Suprapubic skin (tissue), 4 donors: ENCODE measurements around the gene AAMP. TPM values are rescaled to one million over a fixed set of nuclear protein-coding genes. Genes with fewer than 3 reads are reported as not detected.
A peak's percentile ranks its signal among the peaks of the same experiment; 100 is the strongest.

Experiments
- DNase-seq, 2 donors: peaks; one replicate each; pipeline ENCODE4 v3.0.0-alpha.2; 2019; ENCODE audit warnings: low spot score in 2 of 2
- H3K27ac ChIP-seq: fragments of 200-600 bp; sonication (generic); one replicate; pipeline ENCODE4 v1.5.1; 2019
- H3K27me3 ChIP-seq: fragments of 200-600 bp; sonication (generic); one replicate; pipeline ENCODE4 v1.5.1; 2019
- H3K36me3 ChIP-seq: fragments of 200-600 bp; sonication (generic); one replicate; pipeline ENCODE4 v1.5.1; 2019
- H3K4me1 ChIP-seq: fragments of 200-600 bp; sonication (generic); one replicate; pipeline ENCODE4 v1.5.1; 2019
- H3K4me3 ChIP-seq: fragments of 200-600 bp; sonication (generic); one replicate; pipeline ENCODE4 v1.5.1; 2019; ENCODE audit warnings: mild to moderate bottlenecking
- H3K9me3 ChIP-seq: fragments of 200-600 bp; sonication (generic); one replicate; pipeline ENCODE4 v1.5.1; 2019
- EP300 ChIP-seq: sonication (generic); formaldehyde crosslinking; IDR thresholded peaks from one replicate; pipeline ENCODE4 v1.6.1; 2017; ENCODE audit warnings: antibody characterized with exemption
- POLR2A ChIP-seq, 2 donors: fragments of 450-650 bp; IDR thresholded peaks; one replicate each; pipeline ENCODE4 v1.6.1; 2017; ENCODE audit warnings: antibody characterized with exemption in 2 of 2, mild to moderate bottlenecking in 2 of 2, moderate library complexity in 2 of 2
- POLR2AphosphoS5 ChIP-seq, 3 donors: sonication (generic); formaldehyde crosslinking; IDR thresholded peaks; one replicate each; pipeline ENCODE4 v1.6.1; 2017; ENCODE audit warnings: antibody characterized with exemption in 3 of 3
- WGBS: methylation state at CpG from one replicate; pipeline ENCODE4 v1.1.5; 2018; 5-methylcytosine and 5-hydroxymethylcytosine counted together
- total RNA-seq, 4 donors: library from RNA; depleted of rRNA; stranded (reverse); fragments of >200 nt; gene quantifications; one replicate each; pipeline ENCODE4 v1.1.0, GENCODE V29; 2016
- TF ChIP-seq, protein P1 (sequence below), 2 donors: fragments of 200-600 bp in 1 of 2; fragments of 450-650 bp in 1 of 2; sonication (generic) in 1 of 2; IDR thresholded peaks; one replicate each; pipeline ENCODE4 v1.5.1; 2016 to 2019; ENCODE audit warnings: antibody characterized with exemption in 2 of 2, mild to moderate bottlenecking in 1 of 2, moderate library complexity in 1 of 2

AAMP gene
- total RNA-seq, 4 donors from 2014 or later, result 103 to 154 (median 144) TPM

DNA sequence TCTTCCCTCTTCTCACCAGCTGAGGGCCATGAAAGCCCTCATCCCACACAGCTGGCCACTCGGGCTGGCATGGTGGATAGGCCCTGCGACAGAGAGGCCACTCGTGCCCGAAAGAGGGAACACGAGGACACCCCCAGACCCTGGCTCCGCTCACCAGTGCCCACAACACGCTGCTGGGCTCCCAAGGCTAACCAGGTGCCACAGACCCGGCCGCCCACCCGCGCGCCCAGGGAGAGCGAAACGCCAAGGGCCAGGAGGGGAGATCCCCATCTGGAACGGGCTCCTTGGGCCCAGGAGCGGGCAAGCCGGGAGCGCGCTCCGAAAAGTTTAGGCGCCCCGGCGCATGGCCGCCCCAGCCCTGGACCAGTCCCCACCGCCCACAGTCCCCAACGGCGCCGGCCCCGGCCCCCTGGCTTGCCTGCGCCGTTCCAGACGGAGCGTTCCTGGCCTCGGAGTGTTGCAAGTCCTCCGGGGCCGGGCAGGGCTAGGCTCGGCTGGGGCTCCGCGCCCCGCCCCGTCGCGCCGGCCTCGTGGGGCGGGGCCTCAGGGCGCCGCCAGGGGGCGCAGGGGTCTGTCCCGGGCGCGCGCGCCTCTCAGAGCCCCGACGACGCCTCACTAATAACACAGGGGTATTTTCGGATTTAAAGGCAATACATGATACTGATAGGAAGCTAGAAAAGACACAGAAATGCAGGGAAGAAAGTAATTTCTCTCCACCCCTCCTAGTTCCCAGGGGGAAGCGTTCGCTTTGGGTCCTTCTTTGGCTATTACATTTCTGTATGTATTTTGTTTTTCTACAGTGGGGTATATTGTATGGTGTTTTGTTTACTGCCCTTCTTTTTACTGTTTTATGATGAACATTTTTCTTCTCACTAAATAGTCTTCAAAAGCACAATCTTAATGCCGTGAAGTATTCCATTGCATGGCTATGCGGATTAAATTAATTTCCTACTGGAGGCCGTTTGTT, 22.4 kb upstream of the AAMP start, which contains the start of gene TMBIM1:
TSS of gene TMBIM1 (minus strand) at position 456 of the 967 bp plus-strand sequence. CDS start 10,362 bp downstream, outside the sequence.
- DNase-seq, result peak; percentile 89 to 91
- Histone ChIP-seq H3K36me3 (no peaks in the 10 kb centered on the region), H3K27me3 (no peaks in the 10 kb centered on the region), H3K27ac (peak within 1 kb of the TSS; percentile 97), H3K4me1 (peaks cover 83% of the 10 kb centered on the region), H3K4me3 (peak within 1 kb of the TSS; percentile 73), H3K9me3 (no peaks in the 10 kb centered on the region)
- TF ChIP-seq POLR2A (IDR thresholded peaks at IDR 0.05), result peak in 1 of 2 donors; percentile 92
- no peak for TF ChIP-seq EP300
- TF ChIP-seq, protein P1, sequence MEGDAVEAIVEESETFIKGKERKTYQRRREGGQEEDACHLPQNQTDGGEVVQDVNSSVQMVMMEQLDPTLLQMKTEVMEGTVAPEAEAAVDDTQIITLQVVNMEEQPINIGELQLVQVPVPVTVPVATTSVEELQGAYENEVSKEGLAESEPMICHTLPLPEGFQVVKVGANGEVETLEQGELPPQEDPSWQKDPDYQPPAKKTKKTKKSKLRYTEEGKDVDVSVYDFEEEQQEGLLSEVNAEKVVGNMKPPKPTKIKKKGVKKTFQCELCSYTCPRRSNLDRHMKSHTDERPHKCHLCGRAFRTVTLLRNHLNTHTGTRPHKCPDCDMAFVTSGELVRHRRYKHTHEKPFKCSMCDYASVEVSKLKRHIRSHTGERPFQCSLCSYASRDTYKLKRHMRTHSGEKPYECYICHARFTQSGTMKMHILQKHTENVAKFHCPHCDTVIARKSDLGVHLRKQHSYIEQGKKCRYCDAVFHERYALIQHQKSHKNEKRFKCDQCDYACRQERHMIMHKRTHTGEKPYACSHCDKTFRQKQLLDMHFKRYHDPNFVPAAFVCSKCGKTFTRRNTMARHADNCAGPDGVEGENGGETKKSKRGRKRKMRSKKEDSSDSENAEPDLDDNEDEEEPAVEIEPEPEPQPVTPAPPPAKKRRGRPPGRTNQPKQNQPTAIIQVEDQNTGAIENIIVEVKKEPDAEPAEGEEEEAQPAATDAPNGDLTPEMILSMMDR (IDR thresholded peaks at IDR 0.05), result peak; percentile 91 to 98
- peak in 2 of 3 donors; percentile 53 to 71 for TF ChIP-seq POLR2AphosphoS5 (IDR thresholded peaks at IDR 0.05)
- 7% methylated on average over 30 of the region's 63 CpGs for WGBS

DNA sequence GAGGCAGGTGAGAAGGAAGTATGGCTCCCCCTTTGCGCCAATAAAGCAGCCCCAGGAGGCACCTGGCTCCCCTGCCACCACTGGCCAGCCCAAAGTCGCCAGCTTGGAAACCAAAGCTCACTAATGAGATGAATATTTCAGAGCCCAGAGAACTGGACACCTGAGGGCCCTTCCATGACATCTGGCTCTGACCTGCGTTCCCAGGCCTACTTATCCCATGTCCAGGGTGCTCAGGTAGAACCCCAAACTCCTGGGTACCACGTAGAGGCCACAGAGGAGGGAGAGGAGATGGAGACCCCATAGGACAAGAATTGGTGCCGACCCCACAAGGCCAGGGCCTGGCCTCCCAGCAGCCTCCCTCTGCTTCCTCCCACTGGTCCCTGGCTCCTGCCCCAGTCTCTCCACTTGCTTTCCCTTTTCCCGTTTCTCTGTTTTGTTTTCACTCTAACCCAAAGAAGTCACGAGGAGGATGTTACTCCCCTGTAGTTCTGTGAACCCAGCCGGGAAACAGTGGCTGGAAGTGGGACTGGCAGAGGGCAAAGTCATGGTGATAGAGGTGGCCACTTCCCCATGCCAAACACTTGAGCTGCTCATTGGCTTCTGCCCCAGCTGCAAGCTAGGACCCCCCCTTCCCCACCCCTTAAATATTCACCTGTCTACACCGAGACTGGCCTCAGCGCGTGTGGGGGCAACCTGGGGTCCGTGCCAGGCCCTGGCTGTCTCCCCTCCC, 21.5 kb upstream of the AAMP start:
- DNase-seq, result peak in 1 of 2 donors; percentile 63
- TF ChIP-seq POLR2AphosphoS5 (IDR thresholded peaks at IDR 0.05) (no peak), EP300 (no peak), POLR2A (IDR thresholded peaks at IDR 0.05) (no peak)
- TF ChIP-seq, protein P1 (IDR thresholded peaks at IDR 0.05), result no peak
- H3K27me3 ChIP-seq, result no peaks in the 10 kb centered on the region
- H3K9me3 ChIP-seq, result no peaks in the 10 kb centered on the region
- H3K27ac ChIP-seq, result peak overlapping the region; percentile 97
- WGBS, result 9% methylated on average over 11 of the region's 12 CpGs
- H3K36me3 ChIP-seq, result no peaks in the 10 kb centered on the region
- H3K4me3 ChIP-seq, result peak overlapping the region; percentile 73
- H3K4me1 ChIP-seq, result peaks cover 87% of the 10 kb centered on the region

DNA sequence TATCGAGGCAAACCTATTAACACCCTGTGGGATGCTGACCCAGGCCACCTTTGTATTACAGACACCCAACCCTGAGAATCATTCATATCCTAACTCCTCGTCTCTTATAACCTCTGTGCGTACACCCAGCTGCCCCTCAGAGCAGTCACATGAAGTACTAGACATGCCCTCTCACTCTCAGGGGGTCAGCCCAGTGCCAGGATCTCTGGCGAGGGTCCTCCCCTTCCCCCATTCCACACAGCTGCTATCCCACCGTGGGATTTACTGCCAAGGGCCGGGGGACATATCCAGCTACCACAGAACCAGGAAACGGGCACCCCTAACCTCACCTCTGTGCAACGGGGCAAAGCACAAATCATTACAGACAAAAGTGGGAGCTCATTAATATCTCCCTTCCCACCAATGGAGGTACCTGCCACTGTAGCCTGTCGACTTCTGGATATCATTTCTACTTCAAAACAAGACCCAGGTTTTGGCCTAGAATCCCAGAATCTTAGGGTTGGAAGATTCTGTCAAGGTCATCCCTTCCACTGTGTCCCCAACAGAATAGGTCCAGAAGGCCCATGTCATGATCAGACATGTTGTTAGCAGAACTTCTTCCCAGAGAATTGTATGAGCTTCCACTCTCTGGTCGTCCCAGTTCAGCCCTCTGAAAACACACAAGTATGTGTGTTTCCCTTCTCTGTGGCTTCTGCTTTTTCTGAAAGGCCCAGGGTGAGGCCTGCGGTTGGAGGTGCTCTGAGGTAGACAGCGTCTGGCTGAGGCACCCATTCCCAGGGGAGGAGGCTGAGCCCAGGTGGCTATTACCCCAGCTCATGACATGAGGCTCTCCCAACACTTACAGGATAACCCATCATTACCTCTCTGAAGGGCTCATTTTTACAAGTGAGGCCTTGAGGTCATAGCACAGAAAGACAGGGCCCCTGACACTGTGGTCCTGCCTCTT, 20.7 kb upstream of the AAMP start:
- H3K4me3 ChIP-seq, result peak overlapping the region; percentile 73
- H3K27me3 ChIP-seq, result no peaks in the 10 kb centered on the region
- TF ChIP-seq POLR2A (IDR thresholded peaks at IDR 0.05), result no peak
- TF ChIP-seq, protein P1 (IDR thresholded peaks at IDR 0.05), result no peak
- TF ChIP-seq EP300, result no peak
- TF ChIP-seq POLR2AphosphoS5 (IDR thresholded peaks at IDR 0.05), result no peak
- 17% methylated on average over 12 of the region's 12 CpGs for WGBS
- H3K27ac ChIP-seq, result peak overlapping the region; percentile 97
- peak in 1 of 2 donors; percentile 62 for DNase-seq
- peaks cover 89% of the 10 kb centered on the region for H3K4me1 ChIP-seq
- H3K9me3 ChIP-seq, result no peaks in the 10 kb centered on the region
- no peaks in the 10 kb centered on the region for H3K36me3 ChIP-seq

DNA sequence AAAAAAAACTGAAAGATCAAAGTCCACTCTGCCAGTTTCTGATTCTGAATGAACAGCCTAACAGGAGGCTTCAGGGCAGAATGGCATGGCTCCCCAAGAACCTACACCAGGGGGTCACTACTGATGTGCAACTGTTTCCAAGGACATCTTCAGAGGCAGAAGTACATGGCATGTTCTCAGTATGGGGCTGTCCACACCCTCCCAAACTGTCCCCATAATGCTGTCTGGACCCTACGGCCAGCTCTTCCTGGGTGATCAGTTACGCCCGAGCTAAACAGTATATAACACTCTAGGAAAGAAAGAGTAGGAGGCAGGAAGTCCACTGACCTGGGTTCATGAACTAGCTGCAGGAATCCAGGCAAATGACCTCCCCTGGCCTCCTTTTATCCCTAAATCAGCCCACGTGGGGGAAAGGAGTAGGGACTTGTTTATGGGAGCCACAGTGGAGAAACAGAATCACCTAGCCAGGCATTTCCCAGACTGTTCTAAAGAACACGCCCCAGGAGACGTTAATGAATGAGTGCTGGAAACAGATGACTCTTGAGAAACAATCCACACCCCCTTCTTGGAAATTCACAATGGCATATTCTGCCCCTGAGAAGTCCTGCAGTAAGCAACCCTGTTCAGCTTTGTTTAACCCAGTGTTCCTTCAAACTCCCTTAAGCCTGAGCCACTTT, 19.8 kb upstream of the AAMP start:
- Histone ChIP-seq H3K4me3 (peak overlapping the region; percentile 73), H3K36me3 (no peaks in the 10 kb centered on the region), H3K27me3 (no peaks in the 10 kb centered on the region), H3K9me3 (no peaks in the 10 kb centered on the region), H3K27ac (peak overlapping the region; percentile 97), H3K4me1 (peaks cover 91% of the 10 kb centered on the region)
- TF ChIP-seq, protein P1 (IDR thresholded peaks at IDR 0.05), result no peak
- peak in 1 of 2 donors; percentile 33 for TF ChIP-seq POLR2A (IDR thresholded peaks at IDR 0.05)
- peak in 2 of 3 donors; percentile 31 to 46 for TF ChIP-seq POLR2AphosphoS5 (IDR thresholded peaks at IDR 0.05)
- no peak for TF ChIP-seq EP300
- 21% methylated on average over 6 of the region's 6 CpGs for WGBS
- DNase-seq, result peak in 1 of 2 donors; percentile 66
